ENCODE data around the gene LBR.

GRCh38 chr1:225423518-225423855, 4.4 kb downstream of the LBR start:
- TF ChIP-seq CTCF (IDR thresholded peaks at IDR 0.05) (no peak), POLR2AphosphoS5 (IDR thresholded peaks at IDR 0.05) (no peak), POLR2A (IDR thresholded peaks at IDR 0.05; ENCODE audit: low read depth) (no peak)

Data from esophagus muscularis mucosa (tissue), 3 donors.